ENCODE results near the gene C2orf42.
"Not testable (repeated sequence)": the region's sequence is repeated elsewhere in the genome, so short reads cannot be mapped to it uniquely, and the experiment has no call there.

DNA sequence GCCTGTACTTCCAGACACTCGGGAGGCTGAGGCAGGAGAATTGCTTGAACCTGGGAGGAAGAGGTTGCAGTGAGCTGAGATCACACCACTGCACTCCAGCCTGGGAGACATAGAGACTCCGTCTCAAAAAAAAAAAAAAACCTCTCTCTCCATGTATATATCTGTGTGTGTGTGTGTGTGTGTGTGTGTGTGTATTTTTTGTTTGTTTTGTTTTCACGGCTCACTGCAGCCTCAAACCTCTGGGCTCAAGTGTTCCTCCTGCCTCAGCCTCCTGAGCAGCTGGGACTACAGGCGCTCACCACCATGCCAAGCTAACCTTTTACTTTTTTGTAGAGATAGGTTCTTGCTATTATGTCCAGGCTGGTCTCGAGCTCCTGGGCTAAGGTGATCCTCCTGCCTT lies 80.4 kb downstream of the C2orf42 start:
- TF ChIP-seq, protein P1, sequence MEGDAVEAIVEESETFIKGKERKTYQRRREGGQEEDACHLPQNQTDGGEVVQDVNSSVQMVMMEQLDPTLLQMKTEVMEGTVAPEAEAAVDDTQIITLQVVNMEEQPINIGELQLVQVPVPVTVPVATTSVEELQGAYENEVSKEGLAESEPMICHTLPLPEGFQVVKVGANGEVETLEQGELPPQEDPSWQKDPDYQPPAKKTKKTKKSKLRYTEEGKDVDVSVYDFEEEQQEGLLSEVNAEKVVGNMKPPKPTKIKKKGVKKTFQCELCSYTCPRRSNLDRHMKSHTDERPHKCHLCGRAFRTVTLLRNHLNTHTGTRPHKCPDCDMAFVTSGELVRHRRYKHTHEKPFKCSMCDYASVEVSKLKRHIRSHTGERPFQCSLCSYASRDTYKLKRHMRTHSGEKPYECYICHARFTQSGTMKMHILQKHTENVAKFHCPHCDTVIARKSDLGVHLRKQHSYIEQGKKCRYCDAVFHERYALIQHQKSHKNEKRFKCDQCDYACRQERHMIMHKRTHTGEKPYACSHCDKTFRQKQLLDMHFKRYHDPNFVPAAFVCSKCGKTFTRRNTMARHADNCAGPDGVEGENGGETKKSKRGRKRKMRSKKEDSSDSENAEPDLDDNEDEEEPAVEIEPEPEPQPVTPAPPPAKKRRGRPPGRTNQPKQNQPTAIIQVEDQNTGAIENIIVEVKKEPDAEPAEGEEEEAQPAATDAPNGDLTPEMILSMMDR (IDR thresholded peaks at IDR 0.05 in 4 of 5, conservative IDR thresholded peaks at IDR 0.05 in 1 of 5) = not testable (repeated sequence)
- not testable (repeated sequence) for TF ChIP-seq POLR2A (IDR thresholded peaks at IDR 0.05)

Data from gastrocnemius medialis (tissue), 4 donors.